ENCODE measurements around the gene RNF10. TPM values are rescaled to one million over a fixed set of nuclear protein-coding genes. Genes with fewer than 3 reads are reported as not detected.

The RNF10 gene
- total and polyA plus RNA-seq, 11 donors, result 165 to 490 (median 278) TPM

GRCh38 chr12:120562906-120563305 lies 28.8 kb downstream of the RNF10 start:
- no peaks in the 10 kb centered on the region for H3K27me3 ChIP-seq
- H3K36me3 ChIP-seq, result peaks cover 6 to 100% (median 98%) of the 10 kb centered on the region in 9 donors
- peaks cover 0 to 11% (median 0%) of the 10 kb centered on the region in 12 donors for H3K4me1 ChIP-seq
- intact Hi-C loops (cut with DNase I), result loop anchor here in 1 of 10 donors (10.0 kb wide), 1 partner anchor 98 kb away; the partner anchor contains the start of gene SRSF9
- peak; percentile 89 to 94 (median 92) for ATAC-seq
- peak overlapping the region in 11 of 12 donors; percentile 55 to 83 (median 69) for H3K27ac ChIP-seq
- TF ChIP-seq, protein P1, sequence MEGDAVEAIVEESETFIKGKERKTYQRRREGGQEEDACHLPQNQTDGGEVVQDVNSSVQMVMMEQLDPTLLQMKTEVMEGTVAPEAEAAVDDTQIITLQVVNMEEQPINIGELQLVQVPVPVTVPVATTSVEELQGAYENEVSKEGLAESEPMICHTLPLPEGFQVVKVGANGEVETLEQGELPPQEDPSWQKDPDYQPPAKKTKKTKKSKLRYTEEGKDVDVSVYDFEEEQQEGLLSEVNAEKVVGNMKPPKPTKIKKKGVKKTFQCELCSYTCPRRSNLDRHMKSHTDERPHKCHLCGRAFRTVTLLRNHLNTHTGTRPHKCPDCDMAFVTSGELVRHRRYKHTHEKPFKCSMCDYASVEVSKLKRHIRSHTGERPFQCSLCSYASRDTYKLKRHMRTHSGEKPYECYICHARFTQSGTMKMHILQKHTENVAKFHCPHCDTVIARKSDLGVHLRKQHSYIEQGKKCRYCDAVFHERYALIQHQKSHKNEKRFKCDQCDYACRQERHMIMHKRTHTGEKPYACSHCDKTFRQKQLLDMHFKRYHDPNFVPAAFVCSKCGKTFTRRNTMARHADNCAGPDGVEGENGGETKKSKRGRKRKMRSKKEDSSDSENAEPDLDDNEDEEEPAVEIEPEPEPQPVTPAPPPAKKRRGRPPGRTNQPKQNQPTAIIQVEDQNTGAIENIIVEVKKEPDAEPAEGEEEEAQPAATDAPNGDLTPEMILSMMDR (IDR thresholded peaks at IDR 0.05), result no peak
- TF ChIP-seq POLR2A (IDR thresholded peaks at IDR 0.05), result no peak
- 50 to 65% (median 63%) methylated on average over 8 of the region's 8 CpGs for WGBS, 4 donors
- H3K4me3 ChIP-seq, result no peak overlapping the region
- no peaks in the 10 kb centered on the region for H3K9me3 ChIP-seq
- peak in 2 of 5 donors; percentile 50 to 77 for DNase-seq

GRCh38 chr12:120563495-120563894 lies 29.3 kb downstream of the RNF10 start:
- Histone ChIP-seq H3K4me3 (no peak overlapping the region), H3K4me1 (peaks cover 0 to 11% (median 0%) of the 10 kb centered on the region in 12 donors), H3K27ac (peak overlapping the region in 10 of 12 donors; percentile 28 to 83 (median 68)), H3K36me3 (peaks cover 6 to 100% (median 98%) of the 10 kb centered on the region in 9 donors), H3K9me3 (no peaks in the 10 kb centered on the region), H3K27me3 (no peaks in the 10 kb centered on the region)
- intact Hi-C loops (cut with DNase I), result loop anchor here in 1 of 10 donors (10.0 kb wide), 1 partner anchor 99 kb away; the partner anchor contains the start of gene SRSF9
- ATAC-seq (peak in 3 of 4 donors; percentile 10 to 29 (median 16)), DNase-seq (no peak)
- WGBS, 4 donors, result 90 to 95% (median 93%) methylated on average over 11 of the region's 11 CpGs
- TF ChIP-seq, protein P1 (IDR thresholded peaks at IDR 0.05), result no peak
- no peak for TF ChIP-seq POLR2A (IDR thresholded peaks at IDR 0.05)

GRCh38 chr12:120571299-120571698 lies 37.1 kb downstream of the RNF10 start:
- no peak for DNase-seq
- H3K9me3 ChIP-seq, result no peaks in the 10 kb centered on the region
- H3K27me3 ChIP-seq, result no peaks in the 10 kb centered on the region
- intact Hi-C loops (cut with DNase I), result loop anchor here in 1 of 10 donors (10.0 kb wide), 1 partner anchor 46 kb away; the partner anchor contains the start of gene COQ5
- no peak overlapping the region for H3K4me3 ChIP-seq
- peak in 1 of 4 donors; percentile 12 for ATAC-seq
- H3K27ac ChIP-seq, result no peak overlapping the region
- H3K4me1 ChIP-seq, result peaks cover 0 to 22% (median 6%) of the 10 kb centered on the region in 12 donors
- 43 to 54% (median 49%) methylated on average over 5 of the region's 5 CpGs for WGBS, 4 donors
- no peak for TF ChIP-seq POLR2A (IDR thresholded peaks at IDR 0.05)
- TF ChIP-seq, protein P1 (IDR thresholded peaks at IDR 0.05), result no peak
- peaks cover 2 to 100% (median 100%) of the 10 kb centered on the region in 9 donors for H3K36me3 ChIP-seq

DNA sequence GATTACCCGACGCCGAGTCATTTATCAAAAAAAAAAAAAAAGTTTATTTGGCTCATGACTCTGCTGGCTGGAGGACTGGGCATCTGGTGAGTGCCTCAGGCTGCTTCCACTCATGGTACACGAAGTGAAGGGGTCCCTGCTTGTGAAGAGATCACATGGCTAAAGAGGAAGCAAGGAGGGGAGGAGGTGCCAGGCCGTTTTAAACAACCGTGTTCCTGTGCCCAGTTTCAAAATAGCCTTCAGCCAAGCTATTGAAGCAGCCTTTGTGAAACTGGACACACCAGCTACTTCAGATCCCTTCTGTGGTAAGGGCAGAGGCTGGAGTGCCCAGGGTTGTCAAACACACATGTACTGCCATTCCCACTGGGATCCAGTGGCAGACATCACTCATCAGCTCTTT lies 39.4 kb downstream of the RNF10 start:
- ATAC-seq, result peak in 2 of 4 donors; percentile 42 to 60
- 37 to 58% (median 48%) methylated on average over 6 of the region's 6 CpGs for WGBS, 4 donors
- no peak overlapping the region for H3K4me3 ChIP-seq
- no peak for DNase-seq
- no peaks in the 10 kb centered on the region for H3K9me3 ChIP-seq
- TF ChIP-seq, protein P1 (IDR thresholded peaks at IDR 0.05), result no peak
- no peak for TF ChIP-seq POLR2A (IDR thresholded peaks at IDR 0.05)
- peaks cover 0 to 22% (median 6%) of the 10 kb centered on the region in 12 donors for H3K4me1 ChIP-seq
- intact Hi-C loops (cut with DNase I), result loop anchor here in 1 of 10 donors (10.0 kb wide), 1 partner anchor 49 kb away; the partner anchor contains the start of gene COQ5
- peak overlapping the region in 2 of 12 donors; percentile 5 to 29 for H3K27ac ChIP-seq
- no peaks in the 10 kb centered on the region for H3K27me3 ChIP-seq
- H3K36me3 ChIP-seq, result peaks cover 2 to 100% (median 100%) of the 10 kb centered on the region in 9 donors

All from heart left ventricle (tissue), 16 donors.